Hepatocyte (in vitro differentiated cells): ENCODE data around the gene SEMA3D.

Experiments
- EZH2 ChIP-seq: fragments of 200-600 bp; sonication (generic); IDR thresholded peaks from 2 replicates; pipeline ENCODE4 v1.6.1; 2016; ENCODE audit warnings: antibody characterized with exemption, mild to moderate bottlenecking, borderline replicate concordance
- TF ChIP-seq, protein P1 (sequence below): fragments of 200-600 bp; sonication (generic); IDR thresholded peaks from 2 replicates; pipeline ENCODE4 v1.5.1; 2016; ENCODE audit warnings: antibody characterized with exemption, mild to moderate bottlenecking; ENCODE audit not compliant: poor library complexity

DNA sequence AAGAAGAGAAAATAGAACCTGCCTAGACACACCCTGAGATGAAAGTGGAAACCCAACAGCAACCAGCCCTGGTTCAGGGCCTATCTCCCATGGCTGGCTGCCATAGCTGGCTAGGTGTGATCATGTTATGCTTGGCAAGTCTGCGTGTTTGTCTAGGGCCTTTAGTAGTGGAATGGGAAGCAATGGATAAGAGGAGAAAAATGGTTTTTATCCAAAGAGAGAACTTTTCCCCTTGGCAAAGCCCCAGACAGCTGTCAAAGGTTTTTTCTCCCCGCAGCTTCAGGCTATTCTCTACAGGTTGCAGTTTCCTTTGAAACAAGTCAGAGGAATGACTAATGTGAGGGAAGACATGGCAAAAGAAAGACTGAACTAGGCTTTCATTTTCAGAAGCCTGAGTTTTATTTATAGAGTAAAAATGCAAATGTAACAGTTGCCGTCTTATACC, 161.5 kb downstream of the SEMA3D start:
- TF ChIP-seq, protein P1, sequence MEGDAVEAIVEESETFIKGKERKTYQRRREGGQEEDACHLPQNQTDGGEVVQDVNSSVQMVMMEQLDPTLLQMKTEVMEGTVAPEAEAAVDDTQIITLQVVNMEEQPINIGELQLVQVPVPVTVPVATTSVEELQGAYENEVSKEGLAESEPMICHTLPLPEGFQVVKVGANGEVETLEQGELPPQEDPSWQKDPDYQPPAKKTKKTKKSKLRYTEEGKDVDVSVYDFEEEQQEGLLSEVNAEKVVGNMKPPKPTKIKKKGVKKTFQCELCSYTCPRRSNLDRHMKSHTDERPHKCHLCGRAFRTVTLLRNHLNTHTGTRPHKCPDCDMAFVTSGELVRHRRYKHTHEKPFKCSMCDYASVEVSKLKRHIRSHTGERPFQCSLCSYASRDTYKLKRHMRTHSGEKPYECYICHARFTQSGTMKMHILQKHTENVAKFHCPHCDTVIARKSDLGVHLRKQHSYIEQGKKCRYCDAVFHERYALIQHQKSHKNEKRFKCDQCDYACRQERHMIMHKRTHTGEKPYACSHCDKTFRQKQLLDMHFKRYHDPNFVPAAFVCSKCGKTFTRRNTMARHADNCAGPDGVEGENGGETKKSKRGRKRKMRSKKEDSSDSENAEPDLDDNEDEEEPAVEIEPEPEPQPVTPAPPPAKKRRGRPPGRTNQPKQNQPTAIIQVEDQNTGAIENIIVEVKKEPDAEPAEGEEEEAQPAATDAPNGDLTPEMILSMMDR, result no peak
- no peak for TF ChIP-seq EZH2
